Measurements from ENCODE around the gene CSRP3. TPM values are rescaled to one million over a fixed set of nuclear protein-coding genes. Genes with fewer than 3 reads are reported as not detected.
A peak's percentile ranks its signal among the peaks of the same experiment; 100 is the strongest.

CSRP3 gene
- total RNA-seq, 1 donor from 2014 or later = not detected

- Mint-ChIP-seq H3K27me3 (ENCODE audit: insufficient read depth) (peaks cover 10% of the 10 kb centered on the region), H3K9me3 (no peaks in the 10 kb centered on the region), H3K4me3 (peak overlapping the region; percentile 84), H3K4me1 (ENCODE audit: low read depth) (peaks cover 46% of the 10 kb centered on the region), H3K27ac (peak overlapping the region; percentile 60), H3K36me3 (ENCODE audit: low read depth) (peaks cover 32% of the 10 kb centered on the region)
- intact Hi-C loops (cut with micrococcal nuclease) = no loop called here
- DNase-seq (ENCODE audit: low spot score) = no peak
These were observed 37.3 kb upstream of the CSRP3 start for GRCh38 chr11:19239039-19239438.

- Mint-ChIP-seq H3K4me3 (no peak overlapping the region), H3K9me3 (no peaks in the 10 kb centered on the region), H3K27me3 (ENCODE audit: insufficient read depth) (peaks cover 5% of the 10 kb centered on the region), H3K4me1 (ENCODE audit: low read depth) (peaks cover 34% of the 10 kb centered on the region), H3K27ac (no peak overlapping the region), H3K36me3 (ENCODE audit: low read depth) (peaks cover 38% of the 10 kb centered on the region)
- intact Hi-C loops (cut with micrococcal nuclease) = no loop called here
- DNase-seq (ENCODE audit: low spot score) = no peak
These were observed 36.0 kb upstream of the CSRP3 start for GRCh38 chr11:19237813-19238212.

DNA sequence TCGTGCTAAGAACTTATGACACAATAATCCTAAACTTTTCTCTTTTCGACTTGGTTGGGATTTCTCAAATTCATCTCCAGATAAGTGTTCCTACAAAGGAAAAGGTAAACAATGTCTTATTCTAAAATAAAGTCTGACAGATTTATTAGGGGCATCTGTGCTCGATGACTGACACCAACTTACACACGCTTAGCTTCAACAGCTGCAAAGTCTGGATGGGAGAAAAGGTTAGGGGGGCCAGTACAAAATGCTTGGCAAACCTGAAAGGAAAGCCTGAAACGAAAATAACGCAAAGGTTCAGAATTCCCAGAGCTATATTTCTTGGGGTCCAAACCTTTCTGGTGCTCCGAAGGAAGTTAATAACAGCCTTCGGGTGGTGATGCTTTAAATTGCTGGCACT is 35.6 kb upstream of the CSRP3 start:
- Mint-ChIP-seq H3K4me3 (no peak overlapping the region), H3K27me3 (ENCODE audit: insufficient read depth) (peaks cover 4% of the 10 kb centered on the region), H3K4me1 (ENCODE audit: low read depth) (peaks cover 30% of the 10 kb centered on the region), H3K9me3 (no peaks in the 10 kb centered on the region), H3K27ac (no peak overlapping the region), H3K36me3 (ENCODE audit: low read depth) (peaks cover 39% of the 10 kb centered on the region)
- intact Hi-C loops (cut with micrococcal nuclease) = no loop called here
- no peak for DNase-seq (ENCODE audit: low spot score)

DNA sequence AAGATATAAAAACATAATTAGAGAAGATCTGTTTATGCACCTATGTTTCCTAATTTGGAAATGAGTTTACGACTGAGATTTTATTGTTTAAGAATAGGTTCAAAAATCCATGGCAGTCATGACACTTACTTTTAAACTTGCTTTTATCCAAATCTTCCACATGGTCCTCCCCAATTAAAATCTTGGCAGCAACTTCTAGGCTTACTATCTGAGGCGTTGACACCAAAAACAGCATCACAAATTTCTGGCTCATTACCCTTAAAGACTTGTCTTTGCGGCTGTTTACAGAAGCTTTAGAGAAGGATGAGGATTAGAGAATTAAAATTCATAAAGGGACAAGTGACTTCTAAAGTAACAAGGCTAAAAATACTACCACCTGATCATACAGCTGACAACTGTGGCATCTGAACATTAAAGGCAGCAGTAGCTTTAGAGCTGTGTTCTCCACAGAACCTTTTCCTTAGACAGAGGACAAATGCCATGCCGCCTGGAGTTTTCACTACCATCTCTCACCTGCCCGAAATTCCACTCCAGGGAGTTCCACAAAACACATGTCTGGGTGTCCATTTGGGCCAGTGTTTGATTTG is 32.5 kb upstream of the CSRP3 start:
- no peaks in the 10 kb centered on the region for H3K9me3 Mint-ChIP-seq
- DNase-seq (ENCODE audit: low spot score) = no peak
- H3K27me3 Mint-ChIP-seq (ENCODE audit: insufficient read depth) = no peaks in the 10 kb centered on the region
- H3K4me3 Mint-ChIP-seq = no peak overlapping the region
- H3K27ac Mint-ChIP-seq = no peak overlapping the region
- peaks cover 60% of the 10 kb centered on the region for H3K36me3 Mint-ChIP-seq (ENCODE audit: low read depth)
- intact Hi-C loops (cut with micrococcal nuclease) = no loop called here
- H3K4me1 Mint-ChIP-seq (ENCODE audit: low read depth) = peaks cover 38% of the 10 kb centered on the region

- Mint-ChIP-seq H3K27me3 (ENCODE audit: insufficient read depth) (no peaks in the 10 kb centered on the region), H3K27ac (no peak overlapping the region), H3K9me3 (no peaks in the 10 kb centered on the region), H3K4me1 (ENCODE audit: low read depth) (peaks cover 25% of the 10 kb centered on the region), H3K36me3 (ENCODE audit: low read depth) (peaks cover 62% of the 10 kb centered on the region), H3K4me3 (no peak overlapping the region)
- intact Hi-C loops (cut with micrococcal nuclease) = no loop called here
- no peak for DNase-seq (ENCODE audit: low spot score)
These were observed 31.2 kb upstream of the CSRP3 start for GRCh38 chr11:19232910-19233503.

- intact Hi-C loops (cut with micrococcal nuclease) = no loop called here
- no peak for DNase-seq (ENCODE audit: low spot score)
- H3K27ac Mint-ChIP-seq = no peak overlapping the region
- H3K4me1 Mint-ChIP-seq (ENCODE audit: low read depth) = peaks cover 15% of the 10 kb centered on the region
- H3K27me3 Mint-ChIP-seq (ENCODE audit: insufficient read depth) = no peaks in the 10 kb centered on the region
- H3K9me3 Mint-ChIP-seq = no peaks in the 10 kb centered on the region
- H3K4me3 Mint-ChIP-seq = no peak overlapping the region
- peaks cover 57% of the 10 kb centered on the region for H3K36me3 Mint-ChIP-seq (ENCODE audit: low read depth)
These were observed 27.9 kb upstream of the CSRP3 start for GRCh38 chr11:19229671-19230070.

GRCh38 chr11:19228968-19229367 is 27.2 kb upstream of the CSRP3 start:
- H3K27ac Mint-ChIP-seq = no peak overlapping the region
- H3K9me3 Mint-ChIP-seq = no peaks in the 10 kb centered on the region
- intact Hi-C loops (cut with micrococcal nuclease) = no loop called here
- DNase-seq (ENCODE audit: low spot score) = no peak
- peaks cover 56% of the 10 kb centered on the region for H3K36me3 Mint-ChIP-seq (ENCODE audit: low read depth)
- no peak overlapping the region for H3K4me3 Mint-ChIP-seq
- H3K27me3 Mint-ChIP-seq (ENCODE audit: insufficient read depth) = no peaks in the 10 kb centered on the region
- peaks cover 15% of the 10 kb centered on the region for H3K4me1 Mint-ChIP-seq (ENCODE audit: low read depth)

GRCh38 chr11:19226378-19227195 is 24.8 kb upstream of the CSRP3 start:
- Mint-ChIP-seq H3K27me3 (ENCODE audit: insufficient read depth) (no peaks in the 10 kb centered on the region), H3K4me3 (no peak overlapping the region), H3K36me3 (ENCODE audit: low read depth) (peaks cover 53% of the 10 kb centered on the region), H3K27ac (no peak overlapping the region), H3K9me3 (no peaks in the 10 kb centered on the region), H3K4me1 (ENCODE audit: low read depth) (peaks cover 11% of the 10 kb centered on the region)
- no peak for DNase-seq (ENCODE audit: low spot score)
- intact Hi-C loops (cut with micrococcal nuclease) = no loop called here

DNA sequence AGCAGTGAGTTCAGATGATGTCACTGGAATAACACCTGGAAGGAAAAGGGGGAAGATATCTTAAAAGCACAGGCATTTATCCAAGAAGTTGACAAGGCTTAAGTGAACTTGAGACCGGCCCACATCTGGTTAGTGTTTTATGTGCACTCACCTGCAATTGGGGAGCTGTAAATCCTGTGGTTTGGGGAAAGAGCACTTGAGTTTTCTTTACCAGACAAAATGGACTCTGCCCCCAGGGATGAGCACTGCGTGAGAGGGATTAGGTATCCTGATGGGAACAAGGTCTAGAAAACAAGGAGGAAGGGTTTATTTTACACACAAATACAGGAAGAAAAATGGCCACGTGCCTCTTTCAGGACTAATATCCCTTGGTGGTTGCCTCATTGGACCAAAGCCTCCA is 23.8 kb upstream of the CSRP3 start:
- intact Hi-C loops (cut with micrococcal nuclease) = no loop called here
- no peak overlapping the region for H3K4me3 Mint-ChIP-seq
- no peaks in the 10 kb centered on the region for H3K27me3 Mint-ChIP-seq (ENCODE audit: insufficient read depth)
- no peaks in the 10 kb centered on the region for H3K9me3 Mint-ChIP-seq
- no peak for DNase-seq (ENCODE audit: low spot score)
- peaks cover 48% of the 10 kb centered on the region for H3K36me3 Mint-ChIP-seq (ENCODE audit: low read depth)
- no peak overlapping the region for H3K27ac Mint-ChIP-seq
- H3K4me1 Mint-ChIP-seq (ENCODE audit: low read depth) = peaks cover 8% of the 10 kb centered on the region

DNA sequence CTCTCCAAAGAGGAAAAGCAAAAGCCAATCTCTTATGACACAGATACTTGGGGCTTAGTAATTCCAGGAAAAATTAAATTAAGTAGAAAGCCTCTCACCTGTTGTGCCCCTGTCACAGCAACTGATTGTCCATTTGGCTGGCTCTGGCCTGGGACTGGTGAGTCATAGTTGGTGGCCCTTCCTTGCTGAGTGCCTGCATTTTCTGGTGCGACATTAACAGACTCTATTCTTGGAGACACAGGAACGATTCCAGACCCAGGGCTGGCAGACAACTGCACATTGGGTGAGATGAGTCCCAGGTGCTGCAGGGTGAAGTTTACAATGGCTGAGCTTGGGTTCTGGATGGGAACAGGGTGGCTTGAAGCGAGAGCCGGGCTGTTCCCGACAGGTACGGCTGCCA is 23.3 kb upstream of the CSRP3 start:
- intact Hi-C loops (cut with micrococcal nuclease) = no loop called here
- DNase-seq (ENCODE audit: low spot score) = no peak
- Mint-ChIP-seq H3K9me3 (no peaks in the 10 kb centered on the region), H3K36me3 (ENCODE audit: low read depth) (peaks cover 44% of the 10 kb centered on the region), H3K4me3 (no peak overlapping the region), H3K27me3 (ENCODE audit: insufficient read depth) (no peaks in the 10 kb centered on the region), H3K4me1 (ENCODE audit: low read depth) (peaks cover 6% of the 10 kb centered on the region), H3K27ac (no peak overlapping the region)

- intact Hi-C loops (cut with micrococcal nuclease) = no loop called here
- no peak for DNase-seq (ENCODE audit: low spot score)
- H3K4me3 Mint-ChIP-seq = no peak overlapping the region
- H3K9me3 Mint-ChIP-seq = no peaks in the 10 kb centered on the region
- H3K36me3 Mint-ChIP-seq (ENCODE audit: low read depth) = peaks cover 24% of the 10 kb centered on the region
- H3K27me3 Mint-ChIP-seq (ENCODE audit: insufficient read depth) = peaks cover 4% of the 10 kb centered on the region
- no peak overlapping the region for H3K27ac Mint-ChIP-seq
- H3K4me1 Mint-ChIP-seq (ENCODE audit: low read depth) = no peaks in the 10 kb centered on the region
These were observed 19.3 kb upstream of the CSRP3 start for GRCh38 chr11:19220903-19221724.

GRCh38 chr11:19218786-19219460 is 17.1 kb upstream of the CSRP3 start:
- Mint-ChIP-seq H3K9me3 (no peaks in the 10 kb centered on the region), H3K4me1 (ENCODE audit: low read depth) (no peaks in the 10 kb centered on the region), H3K27ac (no peak overlapping the region), H3K27me3 (ENCODE audit: insufficient read depth) (peaks cover 19% of the 10 kb centered on the region), H3K36me3 (ENCODE audit: low read depth) (peaks cover 7% of the 10 kb centered on the region), H3K4me3 (no peak overlapping the region)
- DNase-seq (ENCODE audit: low spot score) = no peak
- intact Hi-C loops (cut with micrococcal nuclease) = no loop called here
